Liver (tissue), 9 donors: ENCODE data around the gene SIRT2. TPM values are rescaled to one million over a fixed set of nuclear protein-coding genes. Genes with fewer than 3 reads are reported as not detected.

Source experiments
- DNase-seq: peaks from one replicate; pipeline ENCODE4 v3.0.0-alpha.2; 2017; ENCODE audit warnings: low spot score
- H3K27ac ChIP-seq, 2 donors: one replicate each; pipeline ENCODE4 v1.7.0; 2013; ENCODE audit warnings: inconsistent platforms in 2 of 2, low read length in 2 of 2, control low read depth in 1 of 2, low read depth in 1 of 2, mild to moderate bottlenecking in 1 of 2
- H3K27me3 ChIP-seq, 4 donors: one replicate each; pipeline versions ENCODE4 v1.6.1 to v1.7.0; 2013; ENCODE audit warnings: low read length in 3 of 4, inconsistent platforms in 1 of 4, mild to moderate bottlenecking in 1 of 4, moderate library complexity in 1 of 4; ENCODE audit not compliant: control insufficient read depth in 4 of 4, insufficient read depth in 4 of 4
- H3K36me3 ChIP-seq, 4 donors: one replicate each; pipeline versions ENCODE4 v1.6.1 to v1.7.0; 2013; ENCODE audit warnings: low read length in 3 of 4, mild to moderate bottlenecking in 3 of 4, low read depth in 1 of 4, moderate library complexity in 1 of 4; ENCODE audit not compliant: control insufficient read depth in 4 of 4, insufficient read depth in 3 of 4
- H3K4me1 ChIP-seq, 4 donors: one replicate each; pipeline versions ENCODE4 v1.6.1 to v1.7.0; 2013; ENCODE audit warnings: low read length in 3 of 4, mild to moderate bottlenecking in 3 of 4, moderate library complexity in 1 of 4; ENCODE audit not compliant: control insufficient read depth in 4 of 4, insufficient read depth in 4 of 4
- H3K4me3 ChIP-seq, 3 donors: one replicate each; pipeline versions ENCODE4 v1.6.1 to v1.7.0; 2013; ENCODE audit warnings: low read length in 3 of 3, control low read depth in 1 of 3, low read depth in 1 of 3, mild to moderate bottlenecking in 1 of 3
- H3K9ac ChIP-seq, 2 donors: one replicate each; pipeline ENCODE4 v1.7.0; 2013; ENCODE audit warnings: low read length in 2 of 2, mild to moderate bottlenecking in 2 of 2, moderate library complexity in 2 of 2, control low read depth in 1 of 2, low read depth in 1 of 2
- H3K9me3 ChIP-seq, 4 donors: one replicate each; pipeline versions ENCODE4 v1.6.1 to v1.7.0; 2013; ENCODE audit warnings: low read length in 3 of 4; ENCODE audit not compliant: control insufficient read depth in 4 of 4
- ATF3 ChIP-seq: IDR thresholded peaks from 2 replicates; pipeline ENCODE4 v1.6.1; 2016; ENCODE audit warnings: antibody characterized with exemption
- EGR1 ChIP-seq, 2 donors: IDR thresholded peaks; 2 replicates each; pipeline ENCODE4 v1.6.1; 2016 to 2018; ENCODE audit warnings: antibody characterized with exemption in 2 of 2, low read depth in 2 of 2
- FOXA2 ChIP-seq: IDR thresholded peaks from 2 replicates; pipeline ENCODE4 v1.6.1; 2016; ENCODE audit warnings: antibody characterized with exemption
- GABPA ChIP-seq, 2 donors: IDR thresholded peaks in 1 of 2; conservative IDR thresholded peaks in 1 of 2; 2 replicates each; pipeline ENCODE4 v1.6.1; 2016; ENCODE audit warnings: antibody characterized with exemption in 2 of 2, mild to moderate bottlenecking in 1 of 2, moderate library complexity in 1 of 2
- HNF4G ChIP-seq: IDR thresholded peaks from 2 replicates; pipeline ENCODE4 v1.6.1; 2016; ENCODE audit warnings: antibody characterized with exemption
- JUND ChIP-seq, 2 donors: IDR thresholded peaks; 2 replicates each; pipeline ENCODE4 v1.6.1; 2016; ENCODE audit warnings: antibody characterized with exemption in 2 of 2
- NR2F2 ChIP-seq: IDR thresholded peaks from 2 replicates; pipeline ENCODE4 v1.6.1; 2016; ENCODE audit warnings: antibody characterized with exemption
- RAD21 ChIP-seq, 2 donors: IDR thresholded peaks; 2 replicates each; pipeline ENCODE4 v1.6.1; 2016; ENCODE audit warnings: antibody characterized with exemption in 2 of 2, mild to moderate bottlenecking in 2 of 2
- REST ChIP-seq: IDR thresholded peaks from 2 replicates; pipeline ENCODE4 v1.6.1; 2016; ENCODE audit warnings: antibody characterized with exemption, mild to moderate bottlenecking
- RXRA ChIP-seq, 2 donors: IDR thresholded peaks; 2 replicates each; pipeline ENCODE4 v1.6.1; 2017 to 2018; ENCODE audit warnings: antibody characterized with exemption in 2 of 2, mild to moderate bottlenecking in 1 of 2
- SP1 ChIP-seq: IDR thresholded peaks from 2 replicates; pipeline ENCODE4 v1.6.1; 2018; ENCODE audit warnings: antibody characterized with exemption, mild to moderate bottlenecking
- TAF1 ChIP-seq: conservative IDR thresholded peaks from 2 replicates; pipeline ENCODE4 v1.6.1; 2016; ENCODE audit warnings: antibody characterized with exemption, mild to moderate bottlenecking
- YY1 ChIP-seq: IDR thresholded peaks from 2 replicates; pipeline ENCODE4 v1.6.1; 2016; ENCODE audit warnings: antibody characterized with exemption, mild to moderate bottlenecking
- WGBS: extraction: QIAGEN DNeasy Blood & Tissue Kit; methylation state at CpG from one replicate; pipeline ENCODE4 v1.1.7; 2013; 5-methylcytosine and 5-hydroxymethylcytosine counted together
- polyA plus RNA-seq, 2 donors: library from polyadenylated mRNA; stranded (reverse) in 1 of 2; unstranded in 1 of 2; fragments of 200-250 nt in 1 of 2; fragments of >200 nt in 1 of 2; fragmentation: Nextera tagmentation in 1 of 2; extraction: Ambion mirVana in 1 of 2; gene quantifications; one replicate each; pipeline versions ENCODE4 v1.2.1 to v1.2.3, GENCODE V29; 2013 to 2015
- total RNA-seq, 2 donors: library from RNA; depleted of rRNA; stranded (reverse); fragments of >200 nt; gene quantifications; one replicate each; pipeline ENCODE4 v1.2.3, GENCODE V29; 2014
- TF ChIP-seq, protein P1 (sequence below): IDR thresholded peaks from 2 replicates; pipeline ENCODE4 v1.6.1; 2016; ENCODE audit warnings: antibody characterized with exemption
- TF ChIP-seq, protein P2 (sequence below): IDR thresholded peaks from 2 replicates; pipeline ENCODE4 v1.6.1; 2016; ENCODE audit warnings: antibody characterized with exemption
- donor health status: healthy.
- donor health status: healthy.
- donor health status: healthy.
- donor health status: healthy.
- donor health status: healthy.

SIRT2 gene
- total and polyA plus RNA-seq, 4 donors, result 21.8 to 42.2 (median 26.9) TPM

DNA sequence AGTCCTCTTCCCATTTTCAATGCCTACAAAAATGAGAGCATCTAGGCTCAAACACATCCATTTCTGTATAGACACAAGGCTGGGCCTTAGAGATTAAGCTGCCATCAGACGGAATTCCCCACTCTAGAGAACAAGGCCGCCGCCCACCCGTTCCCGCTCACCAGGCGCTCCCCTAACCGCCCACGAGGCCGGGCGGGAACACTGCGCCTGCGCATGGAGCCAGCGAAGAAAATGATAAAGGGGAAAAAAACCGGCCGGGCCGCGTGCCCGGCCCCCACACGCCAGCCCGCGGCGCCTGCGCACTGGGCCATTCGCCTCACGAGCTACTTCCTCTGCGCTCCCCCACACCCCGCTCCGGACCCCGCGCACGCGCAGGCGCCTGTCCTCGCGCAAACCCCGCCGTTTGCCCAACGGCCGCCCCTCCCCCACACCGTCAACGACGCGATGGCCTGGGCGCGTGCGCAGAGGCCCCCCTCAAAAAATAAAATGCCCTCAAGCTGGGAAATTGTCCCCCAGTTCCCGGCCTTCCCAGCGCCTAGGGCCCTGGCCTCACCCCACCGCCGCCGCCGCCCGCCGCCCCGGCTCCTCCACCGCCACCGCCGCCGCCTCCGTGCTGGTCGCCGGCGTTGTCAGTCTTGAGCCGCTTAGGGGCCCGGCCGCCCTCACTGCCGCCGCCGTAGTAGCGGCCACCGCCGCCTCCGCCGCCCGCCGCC, 50.1 kb downstream of the SIRT2 start:
- Histone ChIP-seq H3K9me3 (no peaks in the 10 kb centered on the region), H3K27ac (peak overlapping the region; percentile 100), H3K36me3 (peaks cover 15 to 27% (median 24%) of the 10 kb centered on the region in 4 donors), H3K27me3 (no peaks in the 10 kb centered on the region), H3K4me1 (peaks cover 7 to 51% (median 36%) of the 10 kb centered on the region in 4 donors), H3K9ac (peak overlapping the region; percentile 66 to 96), H3K4me3 (peak overlapping the region; percentile 44 to 94 (median 89))
- DNase-seq, result peak; percentile 95
- TF ChIP-seq, protein P1, sequence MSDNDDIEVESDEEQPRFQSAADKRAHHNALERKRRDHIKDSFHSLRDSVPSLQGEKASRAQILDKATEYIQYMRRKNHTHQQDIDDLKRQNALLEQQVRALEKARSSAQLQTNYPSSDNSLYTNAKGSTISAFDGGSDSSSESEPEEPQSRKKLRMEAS, result peak; percentile 58
- TF ChIP-seq REST (peak; percentile 5), RAD21 (IDR thresholded peaks at IDR 0.05) (peak in 1 of 2 donors; percentile 22), EGR1 (IDR thresholded peaks at IDR 0.05; ENCODE audit: low read depth in 2 of 2) (peak in 1 of 2 donors; percentile 20), GABPA (IDR thresholded peaks at IDR 0.05 in 1 of 2, conservative IDR thresholded peaks at IDR 0.05 in 1 of 2) (peak in 1 of 2 donors; percentile 50), HNF4G (no peak), SP1 (no peak), JUND (IDR thresholded peaks at IDR 0.05) (no peak), RXRA (IDR thresholded peaks at IDR 0.05) (peak in 1 of 2 donors; percentile 25), YY1 (peak; percentile 40)
- under 1% methylated on average over 76 of the region's 76 CpGs for WGBS

- Histone ChIP-seq H3K9me3 (no peaks in the 10 kb centered on the region), H3K27me3 (no peaks in the 10 kb centered on the region), H3K27ac (peak overlapping the region; percentile 100), H3K4me3 (peak overlapping the region; percentile 44 to 94 (median 89)), H3K9ac (peak overlapping the region; percentile 27 to 96), H3K4me1 (peaks cover 10 to 59% (median 44%) of the 10 kb centered on the region in 4 donors), H3K36me3 (peaks cover 19 to 35% (median 31%) of the 10 kb centered on the region in 4 donors)
- WGBS, result 15% methylated on average over 22 of the region's 22 CpGs
- no peak for DNase-seq
- TF ChIP-seq EGR1 (IDR thresholded peaks at IDR 0.05; ENCODE audit: low read depth in 2 of 2) (no peak), TAF1 (peak; percentile 13)
Observed at GRCh38 chr19:38848299-38849146, 50.9 kb downstream of the SIRT2 start.

GRCh38 chr19:38846097-38846496, 53.3 kb downstream of the SIRT2 start:
- no peaks in the 10 kb centered on the region for H3K27me3 ChIP-seq
- no peak for DNase-seq
- H3K9ac ChIP-seq, result no peak overlapping the region
- no peak overlapping the region for H3K4me3 ChIP-seq
- no peaks in the 10 kb centered on the region for H3K9me3 ChIP-seq
- peaks cover 19 to 76% (median 61%) of the 10 kb centered on the region in 4 donors for H3K4me1 ChIP-seq
- peaks cover 28 to 56% (median 52%) of the 10 kb centered on the region in 4 donors for H3K36me3 ChIP-seq
- 78% methylated on average over 2 of the region's 2 CpGs for WGBS
- H3K27ac ChIP-seq, result no peak overlapping the region
- TF ChIP-seq JUND (IDR thresholded peaks at IDR 0.05), result no peak
- TF ChIP-seq, protein P2, sequence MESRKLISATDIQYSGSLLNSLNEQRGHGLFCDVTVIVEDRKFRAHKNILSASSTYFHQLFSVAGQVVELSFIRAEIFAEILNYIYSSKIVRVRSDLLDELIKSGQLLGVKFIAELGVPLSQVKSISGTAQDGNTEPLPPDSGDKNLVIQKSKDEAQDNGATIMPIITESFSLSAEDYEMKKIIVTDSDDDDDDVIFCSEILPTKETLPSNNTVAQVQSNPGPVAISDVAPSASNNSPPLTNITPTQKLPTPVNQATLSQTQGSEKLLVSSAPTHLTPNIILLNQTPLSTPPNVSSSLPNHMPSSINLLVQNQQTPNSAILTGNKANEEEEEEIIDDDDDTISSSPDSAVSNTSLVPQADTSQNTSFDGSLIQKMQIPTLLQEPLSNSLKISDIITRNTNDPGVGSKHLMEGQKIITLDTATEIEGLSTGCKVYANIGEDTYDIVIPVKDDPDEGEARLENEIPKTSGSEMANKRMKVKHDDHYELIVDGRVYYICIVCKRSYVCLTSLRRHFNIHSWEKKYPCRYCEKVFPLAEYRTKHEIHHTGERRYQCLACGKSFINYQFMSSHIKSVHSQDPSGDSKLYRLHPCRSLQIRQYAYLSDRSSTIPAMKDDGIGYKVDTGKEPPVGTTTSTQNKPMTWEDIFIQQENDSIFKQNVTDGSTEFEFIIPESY, result no peak
- TF ChIP-seq EGR1 (IDR thresholded peaks at IDR 0.05; ENCODE audit: low read depth in 2 of 2), result no peak
- no peak for TF ChIP-seq SP1
- no peak for TF ChIP-seq NR2F2
- TF ChIP-seq REST, result no peak
- no peak for TF ChIP-seq ATF3
- TF ChIP-seq TAF1, result no peak
- no peak for TF ChIP-seq RAD21 (IDR thresholded peaks at IDR 0.05)
- no peak for TF ChIP-seq FOXA2
